RWPE2 (cell line): ENCODE data around the gene LGALS4.
A peak's percentile ranks its signal among the peaks of the same experiment; 100 is the strongest.

Experiments
- ATAC-seq: fragments of 200-7000 bp; cut with Tn5 transposase; 3 replicates; pipeline ENCODE4 v1.9.1; 2021; ENCODE audit warnings: low read depth
- DNase-seq: peaks from one replicate; pipeline ENCODE4 v3.0.0-alpha.2; 2020; ENCODE audit warnings: low spot score
- H3K27ac ChIP-seq: fragments of 450-650 bp; 2 replicates; pipeline ENCODE4 v1.5.1; 2017; ENCODE audit warnings: mild to moderate bottlenecking; ENCODE audit not compliant: poor library complexity, severe bottlenecking
- H3K27me3 ChIP-seq: fragments of 250-450 bp; sonication (Bioruptor Pico); 2 replicates; pipeline ENCODE4 v1.5.1; 2021; ENCODE audit warnings: mild to moderate bottlenecking, moderate library complexity; ENCODE audit not compliant: insufficient read depth, poor library complexity, severe bottlenecking
- H3K36me3 ChIP-seq: fragments of 250-450 bp; sonication (Bioruptor Pico); 2 replicates; pipeline ENCODE4 v1.5.1; 2020; ENCODE audit warnings: low read depth, mild to moderate bottlenecking, moderate library complexity
- H3K4me1 ChIP-seq: fragments of 250-450 bp; sonication (Bioruptor Pico); 2 replicates; pipeline ENCODE4 v1.5.1; 2021; ENCODE audit warnings: mild to moderate bottlenecking, moderate library complexity; ENCODE audit not compliant: insufficient read depth, poor library complexity, severe bottlenecking
- H3K4me3 ChIP-seq: fragments of 250-450 bp; sonication (Bioruptor Pico); 2 replicates; pipeline ENCODE4 v1.5.1; 2021; ENCODE audit warnings: mild to moderate bottlenecking, moderate library complexity; ENCODE audit not compliant: severe bottlenecking
- H3K9me3 ChIP-seq: fragments of 250-450 bp; sonication (Bioruptor Pico); 2 replicates; pipeline ENCODE4 v1.5.1; 2021; ENCODE audit warnings: mild to moderate bottlenecking, moderate library complexity; ENCODE audit not compliant: severe bottlenecking
- CTCF ChIP-seq: fragments of 450-650 bp; IDR thresholded peaks from one replicate; pipeline ENCODE4 v1.5.1; 2017; ENCODE audit warnings: mild to moderate bottlenecking, moderate library complexity; ENCODE audit not compliant: poor library complexity, severe bottlenecking

LGALS4 gene

GRCh38 chr19:38836983-38837626 lies 24.4 kb upstream of the LGALS4 start:
- Histone ChIP-seq H3K27me3 (no peaks in the 10 kb centered on the region), H3K4me3 (no peak overlapping the region), H3K36me3 (peaks cover 60% of the 10 kb centered on the region), H3K4me1 (peaks cover 48% of the 10 kb centered on the region), H3K9me3 (no peaks in the 10 kb centered on the region), H3K27ac (peak overlapping the region; percentile 82)
- no peak for DNase-seq
- no peak for ATAC-seq
- no peak for TF ChIP-seq CTCF

- Histone ChIP-seq H3K27ac (peak overlapping the region; percentile 82), H3K36me3 (peaks cover 52% of the 10 kb centered on the region), H3K9me3 (no peaks in the 10 kb centered on the region), H3K27me3 (no peaks in the 10 kb centered on the region), H3K4me1 (peaks cover 49% of the 10 kb centered on the region), H3K4me3 (no peak overlapping the region)
- no peak for DNase-seq
- no peak for ATAC-seq
- TF ChIP-seq CTCF, result no peak
These were observed 23.6 kb upstream of the LGALS4 start for GRCh38 chr19:38836159-38836982.

- Histone ChIP-seq H3K36me3 (peaks cover 50% of the 10 kb centered on the region), H3K4me1 (peaks cover 41% of the 10 kb centered on the region), H3K27me3 (no peaks in the 10 kb centered on the region)
These were observed 21.8 kb upstream of the LGALS4 start for GRCh38 chr19:38834590-38834989.

DNA sequence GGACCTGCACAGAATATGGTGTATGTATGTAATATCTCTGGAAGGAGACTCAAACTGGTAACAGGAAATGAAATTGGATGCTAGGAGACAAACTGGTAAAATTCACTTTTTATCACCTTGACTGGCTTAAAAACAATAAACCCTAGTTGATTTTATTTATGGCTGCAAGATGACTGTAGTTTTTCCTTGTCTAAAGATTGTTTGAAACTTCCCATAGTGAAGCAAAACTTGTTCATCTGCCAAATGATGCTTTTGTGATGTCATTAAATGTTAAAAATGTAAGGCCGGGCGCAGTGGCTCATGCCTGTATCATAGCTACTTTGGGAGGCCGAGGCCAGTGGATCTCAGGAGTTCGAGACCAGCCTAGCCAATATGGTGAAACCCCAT lies 21.4 kb upstream of the LGALS4 start:
- Histone ChIP-seq H3K27ac (peak overlapping the region; percentile 82), H3K4me1 (peaks cover 36% of the 10 kb centered on the region), H3K9me3 (no peaks in the 10 kb centered on the region), H3K36me3 (peaks cover 49% of the 10 kb centered on the region), H3K27me3 (no peaks in the 10 kb centered on the region), H3K4me3 (no peak overlapping the region)
- no peak for TF ChIP-seq CTCF
- ATAC-seq (no peak), DNase-seq (no peak)

More at GRCh38 chr19:38834590-38834989, 21.8 kb upstream of the LGALS4 start:
- Histone ChIP-seq H3K4me3 (no peak overlapping the region), H3K9me3 (no peaks in the 10 kb centered on the region), H3K27ac (peak overlapping the region; percentile 82)
- TF ChIP-seq CTCF, result no peak
- DNase-seq (no peak), ATAC-seq (no peak)

DNA sequence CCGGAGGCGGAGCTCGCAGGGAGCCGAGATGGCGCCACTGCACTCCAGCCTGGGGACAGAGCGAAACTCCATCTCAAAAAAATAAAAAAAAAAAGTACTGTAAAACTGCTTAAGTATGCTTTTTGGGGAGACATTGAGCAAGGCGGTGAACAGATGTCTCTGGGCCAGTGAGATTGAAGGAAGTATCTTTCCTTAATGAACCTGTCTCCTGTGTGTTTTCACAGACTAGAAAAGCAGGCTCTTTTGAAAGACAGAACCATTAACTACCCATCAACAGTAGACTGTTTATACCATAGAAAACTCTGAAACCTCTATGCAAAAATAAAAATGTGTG lies 20.3 kb upstream of the LGALS4 start:
- Histone ChIP-seq H3K4me3 (no peak overlapping the region), H3K27ac (no peak overlapping the region), H3K4me1 (peaks cover 27% of the 10 kb centered on the region), H3K27me3 (no peaks in the 10 kb centered on the region), H3K36me3 (peaks cover 50% of the 10 kb centered on the region), H3K9me3 (no peaks in the 10 kb centered on the region)
- no peak for DNase-seq
- no peak for ATAC-seq
- no peak for TF ChIP-seq CTCF
